Colonic mucosa (tissue), 4 donors: ENCODE results near the gene THY1. TPM values are rescaled to one million over a fixed set of nuclear protein-coding genes. Genes with fewer than 3 reads are reported as not detected.

Experiments used
- DNase-seq: peaks from one replicate; pipeline ENCODE4 v3.0.0-alpha.2; 2020
- H3K27ac ChIP-seq: fragments of 200-600 bp; one replicate; pipeline ENCODE4 v1.8.0; 2021
- H3K27me3 ChIP-seq: fragments of 200-600 bp; one replicate; pipeline ENCODE4 v1.8.0; 2021
- H3K36me3 ChIP-seq: fragments of 200-600 bp; one replicate; pipeline ENCODE4 v1.8.0; 2021
- H3K4me1 ChIP-seq: fragments of 200-600 bp; one replicate; pipeline ENCODE4 v1.8.0; 2021; ENCODE audit warnings: mild to moderate bottlenecking
- H3K4me3 ChIP-seq: fragments of 200-600 bp; one replicate; pipeline ENCODE4 v1.8.0; 2021
- H3K9ac ChIP-seq, 2 donors: one replicate each; pipeline ENCODE4 v1.7.0; 2013; ENCODE audit warnings: control low read depth in 2 of 2, low read depth in 2 of 2, low read length in 2 of 2
- H3K9me3 ChIP-seq: fragments of 200-600 bp; one replicate; pipeline ENCODE4 v1.8.0; 2021
- intact Hi-C: fragments of 100-400 bp; cut with DNase I; formaldehyde crosslinking; loops from one replicate; pipeline ENCODE4 v1.14.1; 2022
- total RNA-seq, 2 donors: library from RNA; stranded (reverse); fragmentation: NEBNext Ultra II Directional in 1 of 2; extraction: Animal tissue kit (Norgen Biotek cat#: 25700) in 1 of 2; gene quantifications; one replicate each; pipeline ENCODE4 v1.2.1, GENCODE V29; 2021
- TF ChIP-seq, protein P1 (sequence below): fragments of 200-600 bp; IDR thresholded peaks from one replicate; pipeline ENCODE4 v1.8.0; 2022; ENCODE audit warnings: antibody characterized with exemption, mild to moderate bottlenecking
- donor health status: healthy.
- donor health status: DM: no; HTN: no; CAD: no.
- donor health status: DM: no; HTN: no; CAD: no.

THY1 gene
- total RNA-seq, 2 donors from 2014 or later, result 6.6 to 6.9 TPM

DNA sequence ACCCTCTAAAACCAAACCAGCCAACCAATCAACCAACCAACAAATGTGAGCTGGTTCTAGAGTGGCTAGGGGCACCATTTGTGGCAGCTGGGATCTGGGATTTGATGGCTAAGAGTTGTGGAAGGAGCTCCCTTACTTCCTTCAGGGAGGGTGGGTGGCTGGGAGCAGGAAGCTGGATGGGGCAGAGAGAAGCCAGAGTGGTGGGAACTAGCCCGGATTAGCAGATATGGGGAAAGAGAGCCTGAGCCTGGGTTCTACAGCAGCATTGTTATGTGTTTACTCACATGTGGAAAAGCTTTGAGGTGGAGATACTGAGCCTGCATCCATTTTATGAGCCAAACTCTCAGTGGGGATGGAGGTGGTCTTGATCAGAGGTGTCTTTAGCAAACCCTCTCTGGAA is 30.9 kb upstream of the THY1 start:
- DNase-seq, result no peak
- Histone ChIP-seq H3K4me1 (no peaks in the 10 kb centered on the region), H3K9me3 (no peaks in the 10 kb centered on the region), H3K27ac (no peak overlapping the region), H3K9ac (no peak overlapping the region), H3K27me3 (no peaks in the 10 kb centered on the region), H3K4me3 (no peak overlapping the region), H3K36me3 (no peaks in the 10 kb centered on the region)
- intact Hi-C loops, result no loop called here
- TF ChIP-seq, protein P1, sequence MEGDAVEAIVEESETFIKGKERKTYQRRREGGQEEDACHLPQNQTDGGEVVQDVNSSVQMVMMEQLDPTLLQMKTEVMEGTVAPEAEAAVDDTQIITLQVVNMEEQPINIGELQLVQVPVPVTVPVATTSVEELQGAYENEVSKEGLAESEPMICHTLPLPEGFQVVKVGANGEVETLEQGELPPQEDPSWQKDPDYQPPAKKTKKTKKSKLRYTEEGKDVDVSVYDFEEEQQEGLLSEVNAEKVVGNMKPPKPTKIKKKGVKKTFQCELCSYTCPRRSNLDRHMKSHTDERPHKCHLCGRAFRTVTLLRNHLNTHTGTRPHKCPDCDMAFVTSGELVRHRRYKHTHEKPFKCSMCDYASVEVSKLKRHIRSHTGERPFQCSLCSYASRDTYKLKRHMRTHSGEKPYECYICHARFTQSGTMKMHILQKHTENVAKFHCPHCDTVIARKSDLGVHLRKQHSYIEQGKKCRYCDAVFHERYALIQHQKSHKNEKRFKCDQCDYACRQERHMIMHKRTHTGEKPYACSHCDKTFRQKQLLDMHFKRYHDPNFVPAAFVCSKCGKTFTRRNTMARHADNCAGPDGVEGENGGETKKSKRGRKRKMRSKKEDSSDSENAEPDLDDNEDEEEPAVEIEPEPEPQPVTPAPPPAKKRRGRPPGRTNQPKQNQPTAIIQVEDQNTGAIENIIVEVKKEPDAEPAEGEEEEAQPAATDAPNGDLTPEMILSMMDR, result no peak

DNA sequence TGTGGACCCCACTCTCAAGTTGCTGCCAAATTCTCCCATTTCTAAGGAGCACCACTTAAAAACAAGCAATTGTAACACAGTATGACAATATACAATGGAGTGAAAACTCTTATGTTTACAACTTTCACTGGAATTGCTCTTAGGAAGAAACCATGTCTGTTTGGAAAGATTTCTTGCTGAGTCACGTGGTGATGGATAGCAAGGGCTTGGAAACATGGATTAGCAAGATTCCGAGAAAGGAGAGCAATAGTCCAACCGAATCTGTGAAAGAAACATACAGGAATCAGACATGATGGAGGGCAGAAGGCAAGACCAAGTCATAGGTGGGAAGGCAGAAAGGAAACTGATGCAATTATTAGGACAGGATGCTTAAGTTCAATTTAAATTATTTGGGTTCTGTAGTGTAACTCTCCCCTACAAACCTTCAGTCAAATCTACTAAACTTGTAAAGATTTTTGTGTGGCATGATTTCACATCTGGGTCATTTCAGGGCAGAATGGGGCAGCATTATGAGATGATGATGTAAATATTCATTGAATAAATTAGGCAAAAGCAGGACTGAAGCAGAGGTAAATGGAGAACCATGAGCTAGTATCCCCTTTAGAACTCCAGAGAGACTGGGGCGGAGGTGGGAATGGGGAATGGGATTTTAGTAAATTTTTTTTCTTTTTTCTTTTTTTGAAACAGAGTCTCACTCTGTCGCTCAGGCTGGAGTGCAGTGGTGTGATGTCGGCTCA is 27.8 kb upstream of the THY1 start:
- intact Hi-C loops, result no loop called here
- Histone ChIP-seq H3K4me3 (no peak overlapping the region), H3K9ac (no peak overlapping the region), H3K36me3 (no peaks in the 10 kb centered on the region), H3K9me3 (no peaks in the 10 kb centered on the region), H3K4me1 (no peaks in the 10 kb centered on the region), H3K27ac (no peak overlapping the region), H3K27me3 (no peaks in the 10 kb centered on the region)
- DNase-seq, result no peak
- TF ChIP-seq, protein P1, result no peak

DNA sequence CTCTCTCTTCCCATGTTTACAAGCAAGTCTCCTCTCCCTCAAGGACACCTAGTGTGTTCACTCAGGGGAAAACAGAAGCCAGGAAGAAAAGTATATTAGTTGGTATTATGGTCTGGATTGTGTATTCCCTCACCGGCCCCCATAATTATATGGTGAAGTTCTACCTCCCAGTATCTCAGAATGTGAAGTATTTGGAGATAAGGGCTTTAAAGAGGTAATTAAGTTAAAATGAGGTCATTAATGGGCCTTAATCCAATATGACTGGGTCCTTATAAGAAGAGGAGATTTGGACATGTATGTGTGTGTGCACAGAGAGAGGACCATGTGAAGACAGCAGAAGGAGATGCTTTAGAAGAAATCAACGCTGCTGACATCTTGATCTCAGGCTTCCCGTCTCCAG is 26.5 kb upstream of the THY1 start:
- Histone ChIP-seq H3K27ac (no peak overlapping the region), H3K9me3 (no peaks in the 10 kb centered on the region), H3K4me1 (no peaks in the 10 kb centered on the region), H3K9ac (no peak overlapping the region), H3K36me3 (no peaks in the 10 kb centered on the region), H3K27me3 (no peaks in the 10 kb centered on the region), H3K4me3 (no peak overlapping the region)
- intact Hi-C loops, result no loop called here
- DNase-seq, result no peak
- TF ChIP-seq, protein P1, result no peak

DNA sequence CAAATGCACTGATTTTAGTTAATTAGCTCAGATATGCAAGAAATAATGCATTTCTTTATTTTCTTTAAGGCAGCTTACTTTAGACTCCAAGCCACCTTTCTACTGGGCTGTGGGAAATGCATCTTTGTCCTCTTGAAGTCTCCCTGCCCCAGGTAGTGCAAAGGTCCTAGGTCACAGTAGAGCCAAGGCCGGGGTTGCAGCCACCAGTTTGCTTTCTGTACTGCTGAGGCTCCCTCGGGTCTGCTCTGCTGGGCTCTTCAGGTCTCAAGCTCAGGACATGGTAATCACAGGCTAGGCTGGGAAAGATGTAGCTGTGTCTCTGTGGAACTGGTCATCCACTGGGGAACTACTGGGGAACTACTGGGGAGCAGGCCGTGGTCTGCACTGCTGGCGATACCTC is 25.4 kb upstream of the THY1 start:
- intact Hi-C loops, result no loop called here
- no peak overlapping the region for H3K27ac ChIP-seq
- no peaks in the 10 kb centered on the region for H3K4me1 ChIP-seq
- TF ChIP-seq, protein P1, result no peak
- H3K27me3 ChIP-seq, result no peaks in the 10 kb centered on the region
- H3K4me3 ChIP-seq, result no peak overlapping the region
- H3K9ac ChIP-seq, result no peak overlapping the region
- H3K9me3 ChIP-seq, result no peaks in the 10 kb centered on the region
- no peaks in the 10 kb centered on the region for H3K36me3 ChIP-seq
- DNase-seq, result no peak

DNA sequence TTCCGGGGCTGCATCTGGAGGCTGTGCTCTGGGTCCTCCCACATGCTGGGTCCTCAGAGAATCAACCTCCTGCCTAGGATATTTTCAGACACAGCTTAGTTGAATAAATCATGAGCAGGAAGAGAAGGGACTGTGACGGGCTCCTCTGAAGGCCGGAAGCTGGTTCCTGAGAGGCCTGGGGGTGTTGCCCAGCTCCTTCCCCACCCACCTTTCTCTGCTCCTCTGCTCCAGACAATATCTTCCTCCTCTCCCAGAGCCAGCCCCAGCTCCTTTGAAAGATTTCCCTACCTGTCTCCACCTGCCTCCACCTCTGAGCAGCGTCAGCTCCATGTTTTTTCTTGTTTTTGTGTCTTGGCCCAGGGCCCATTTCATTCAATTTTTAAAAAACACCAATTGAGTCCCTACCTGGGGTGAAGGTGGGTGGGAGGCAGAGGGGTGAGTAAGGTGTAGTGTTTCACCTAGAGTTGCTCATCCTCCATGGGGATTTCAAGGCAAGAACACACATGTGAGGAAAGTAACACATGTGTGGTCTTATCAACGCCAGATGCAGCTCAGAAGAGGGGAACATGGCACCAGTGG is 24.8 kb upstream of the THY1 start:
- Histone ChIP-seq H3K9me3 (no peaks in the 10 kb centered on the region), H3K9ac (no peak overlapping the region), H3K36me3 (no peaks in the 10 kb centered on the region), H3K4me1 (no peaks in the 10 kb centered on the region), H3K27me3 (no peaks in the 10 kb centered on the region), H3K4me3 (no peak overlapping the region), H3K27ac (no peak overlapping the region)
- DNase-seq, result no peak
- intact Hi-C loops, result no loop called here
- TF ChIP-seq, protein P1, result no peak
